Hepatocyte (in vitro differentiated cells): ENCODE results near the gene MTMR3. TPM values are rescaled to one million over a fixed set of nuclear protein-coding genes. Genes with fewer than 3 reads are reported as not detected.

Experiments used
- DNase-seq: peaks from one replicate; pipeline ENCODE4 v3.0.0-alpha.2; 2016; ENCODE audit warnings: low spot score
- H2AFZ ChIP-seq: fragments of 200-600 bp; sonication (generic); 2 replicates; pipeline ENCODE4 v1.6.0; 2016; ENCODE audit warnings: antibody characterized with exemption, mild to moderate bottlenecking
- H3K27ac ChIP-seq: fragments of 200-600 bp; sonication (generic); 2 replicates; pipeline ENCODE4 v1.5.1; 2016; ENCODE audit warnings: mild to moderate bottlenecking
- H3K27me3 ChIP-seq: fragments of 200-600 bp; sonication (generic); 2 replicates; pipeline ENCODE4 v1.6.1; 2016
- H3K36me3 ChIP-seq: fragments of 200-600 bp; sonication (generic); replicated peaks from 2 replicates; pipeline ENCODE4 v1.5.1; 2016; ENCODE audit warnings: low read depth; ENCODE audit not compliant: insufficient read depth
- H3K4me1 ChIP-seq: fragments of 200-600 bp; sonication (generic); 2 replicates; pipeline ENCODE4 v1.5.1; 2016; ENCODE audit warnings: mild to moderate bottlenecking, moderate library complexity; ENCODE audit not compliant: insufficient read depth
- H3K4me2 ChIP-seq: fragments of 200-600 bp; sonication (generic); 2 replicates; pipeline ENCODE4 v1.6.0; 2016
- H3K4me3 ChIP-seq: fragments of 200-600 bp; sonication (generic); 2 replicates; pipeline ENCODE4 v1.5.1; 2016; ENCODE audit warnings: mild to moderate bottlenecking
- H3K79me2 ChIP-seq: fragments of 200-600 bp; sonication (generic); 2 replicates; pipeline ENCODE4 v1.6.0; 2017; ENCODE audit warnings: mild to moderate bottlenecking
- H3K9me2 ChIP-seq: fragments of 200-600 bp; sonication (generic); replicated peaks from 2 replicates; pipeline ENCODE4 v1.6.0; 2017; ENCODE audit warnings: mild to moderate bottlenecking; ENCODE audit not compliant: insufficient read depth
- H3K9me3 ChIP-seq: fragments of 200-600 bp; sonication (generic); 2 replicates; pipeline ENCODE4 v1.5.1; 2016; ENCODE audit warnings: low read depth, mild to moderate bottlenecking
- H4K20me1 ChIP-seq: fragments of 200-600 bp; sonication (generic); 2 replicates; pipeline ENCODE4 v1.6.0; 2016; ENCODE audit warnings: mild to moderate bottlenecking; ENCODE audit not compliant: insufficient read depth, poor library complexity, severe bottlenecking
- CTCF ChIP-seq: fragments of 200-600 bp; sonication (generic); IDR thresholded peaks from 2 replicates; pipeline ENCODE4 v1.5.1; 2016; ENCODE audit warnings: antibody characterized with exemption, mild to moderate bottlenecking; ENCODE audit not compliant: poor library complexity
- EZH2 ChIP-seq: fragments of 200-600 bp; sonication (generic); IDR thresholded peaks from 2 replicates; pipeline ENCODE4 v1.6.1; 2016; ENCODE audit warnings: antibody characterized with exemption, mild to moderate bottlenecking, borderline replicate concordance
- EZH2phosphoT487 ChIP-seq: fragments of 200-600 bp; sonication (generic); IDR thresholded peaks from one replicate; pipeline ENCODE4 v1.6.1; 2018; ENCODE audit warnings: antibody characterized with exemption, mild to moderate bottlenecking, low read depth, moderate library complexity; ENCODE audit not compliant: unreplicated experiment, severe bottlenecking
- WGBS: methylation state at CpG from one replicate; pipeline ENCODE4 v1.1.6; 2016; ENCODE audit warnings: low lambda C conversion rate; ENCODE audit errors: missing lambda C conversion rate; 5-methylcytosine and 5-hydroxymethylcytosine counted together
- polyA plus RNA-seq: library from polyadenylated mRNA; unstranded; fragments of >200 nt; fragmentation: Nextera tagmentation; extraction: Ambion mirVana; gene quantifications from 2 replicates; pipeline ENCODE4 v1.2.1, GENCODE V29; 2016
- total RNA-seq: library from RNA; depleted of rRNA; stranded (reverse); fragments of >200 nt; gene quantifications from 2 replicates; pipeline ENCODE4 v1.2.3, GENCODE V29; 2014

MTMR3 gene
- total and polyA plus RNA-seq, 2 experiments from 2014 or later = 16.2 to 42.7 TPM

DNA sequence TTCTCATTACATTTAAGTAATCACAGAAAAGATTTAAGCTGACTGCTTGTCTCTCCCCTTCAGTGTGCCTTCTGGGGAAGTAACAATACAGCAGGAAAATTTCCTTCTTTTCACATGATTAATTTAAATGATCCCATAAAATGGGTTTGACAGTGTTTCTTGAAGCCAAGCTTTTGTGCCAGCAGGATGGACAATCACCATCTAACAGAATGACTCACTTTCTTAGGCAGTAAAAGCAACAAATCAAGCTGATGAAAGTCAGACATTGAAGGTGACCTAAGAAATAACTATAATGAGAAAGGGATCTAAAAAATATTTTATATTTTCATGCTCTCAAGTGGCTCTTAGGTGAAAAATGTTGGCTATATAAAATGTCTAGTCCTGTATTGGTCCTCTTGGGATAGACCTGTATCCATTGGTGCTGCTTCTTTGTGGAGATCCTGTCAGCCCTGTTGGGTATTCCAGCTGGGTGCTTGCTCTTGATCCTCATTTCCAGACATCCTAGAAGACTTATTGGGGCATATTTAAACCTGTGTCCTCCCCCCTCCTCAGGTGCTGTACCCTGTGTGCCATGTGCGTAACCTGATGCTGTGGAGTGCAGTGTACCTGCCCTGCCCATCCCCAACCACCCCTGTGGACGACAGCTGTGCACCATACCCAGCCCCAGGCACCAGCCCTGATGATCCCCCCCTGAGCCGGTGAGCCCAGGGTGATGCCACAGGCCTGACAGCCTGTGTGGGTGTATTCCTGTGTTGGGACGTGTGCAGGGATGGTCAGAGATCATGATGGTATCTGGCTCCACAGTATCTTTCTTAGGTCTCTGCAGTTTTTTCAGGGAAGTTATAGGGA lies 134.6 kb downstream of the MTMR3 start:
- Histone ChIP-seq H3K4me1 (no peaks in the 10 kb centered on the region), H3K36me3 (no peaks in the 10 kb centered on the region), H3K4me3 (no peak overlapping the region), H3K9me3 (no peaks in the 10 kb centered on the region), H3K27ac (no peak overlapping the region), H3K27me3 (no peaks in the 10 kb centered on the region), H3K79me2 (no peaks in the 10 kb centered on the region), H3K9me2 (no peaks in the 10 kb centered on the region), H3K4me2 (no peak overlapping the region), H2AFZ (no peak overlapping the region), H4K20me1 (no peaks in the 10 kb centered on the region)
- no peak for TF ChIP-seq CTCF
- DNase-seq = no peak
- 95% methylated on average over 4 of the region's 4 CpGs for WGBS

GRCh38 chr22:30020511-30020910 lies 137.5 kb downstream of the MTMR3 start:
- Histone ChIP-seq H3K9me3 (no peaks in the 10 kb centered on the region), H3K27me3 (no peaks in the 10 kb centered on the region), H3K79me2 (no peaks in the 10 kb centered on the region), H3K9me2 (no peaks in the 10 kb centered on the region), H3K36me3 (no peaks in the 10 kb centered on the region), H2AFZ (no peak overlapping the region), H4K20me1 (no peaks in the 10 kb centered on the region), H3K4me3 (no peak overlapping the region), H3K4me2 (no peak overlapping the region), H3K27ac (no peak overlapping the region), H3K4me1 (no peaks in the 10 kb centered on the region)
- TF ChIP-seq EZH2 = no peak
- TF ChIP-seq EZH2phosphoT487 = no peak
- TF ChIP-seq CTCF = no peak
- WGBS = 98% methylated on average over 9 of the region's 9 CpGs
- DNase-seq = no peak

DNA sequence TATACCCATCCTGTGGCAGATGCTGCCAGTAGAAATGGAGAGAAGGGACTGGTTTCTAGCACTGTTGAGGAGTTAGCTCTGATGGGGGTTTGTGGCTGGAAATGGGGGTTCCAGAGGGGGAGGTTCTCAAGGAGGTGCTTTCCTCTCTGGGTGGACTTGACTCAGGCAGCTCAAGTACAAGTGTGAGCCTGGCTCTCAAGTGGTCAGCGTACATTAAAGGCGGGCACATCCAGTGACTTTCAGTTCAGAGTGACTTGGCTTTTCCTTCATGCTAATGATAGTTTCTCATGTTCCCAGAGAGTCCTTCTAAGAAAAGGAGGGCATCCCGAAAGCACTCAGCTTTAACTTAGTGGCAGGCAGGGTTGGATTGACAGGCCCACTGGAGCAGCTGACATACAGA lies 138.4 kb downstream of the MTMR3 start:
- Histone ChIP-seq H3K4me1 (no peaks in the 10 kb centered on the region), H4K20me1 (no peaks in the 10 kb centered on the region), H3K4me2 (no peak overlapping the region), H3K9me2 (no peaks in the 10 kb centered on the region), H2AFZ (no peak overlapping the region), H3K27ac (no peak overlapping the region), H3K9me3 (no peaks in the 10 kb centered on the region), H3K36me3 (no peaks in the 10 kb centered on the region), H3K27me3 (no peaks in the 10 kb centered on the region), H3K79me2 (no peaks in the 10 kb centered on the region), H3K4me3 (no peak overlapping the region)
- no peak for TF ChIP-seq CTCF
- TF ChIP-seq EZH2 = no peak
- TF ChIP-seq EZH2phosphoT487 = no peak
- 89% methylated on average over 3 of the region's 3 CpGs for WGBS
- DNase-seq = no peak
